ENCODE results near the gene INSR. TPM values are rescaled to one million over a fixed set of nuclear protein-coding genes. Genes with fewer than 3 reads are reported as not detected.

The INSR gene
- total and polyA plus RNA-seq, 12 donors, result 20.2 to 157 (median 99.0) TPM

DNA sequence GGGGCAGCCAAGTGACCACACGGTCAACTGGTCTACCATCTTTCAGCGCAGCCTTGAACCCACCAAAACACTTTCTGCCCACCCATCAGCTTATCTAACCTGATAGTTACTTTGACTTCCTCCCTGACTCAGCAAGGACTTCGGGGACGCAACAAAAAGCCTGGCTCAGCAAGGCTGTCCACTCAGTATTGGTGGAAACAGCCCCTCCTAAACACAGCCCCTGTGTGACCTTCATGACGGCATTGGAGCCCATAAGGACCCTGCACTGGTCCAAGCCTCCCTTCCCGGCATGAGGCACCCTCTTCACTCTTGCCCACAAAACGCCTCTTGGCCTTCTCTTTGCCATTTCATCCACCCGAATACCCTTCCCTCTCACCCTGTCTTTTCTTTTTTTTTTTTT, 39.1 kb downstream of the INSR start:
- no peak overlapping the region for H3K4me3 ChIP-seq
- DNase-seq (no peak), ATAC-seq (peak in 3 of 8 donors; percentile 10 to 47 (median 20))
- H3K27ac ChIP-seq, result peak overlapping the region in 2 of 10 donors; percentile 1 to 25
- TF ChIP-seq, protein P1, sequence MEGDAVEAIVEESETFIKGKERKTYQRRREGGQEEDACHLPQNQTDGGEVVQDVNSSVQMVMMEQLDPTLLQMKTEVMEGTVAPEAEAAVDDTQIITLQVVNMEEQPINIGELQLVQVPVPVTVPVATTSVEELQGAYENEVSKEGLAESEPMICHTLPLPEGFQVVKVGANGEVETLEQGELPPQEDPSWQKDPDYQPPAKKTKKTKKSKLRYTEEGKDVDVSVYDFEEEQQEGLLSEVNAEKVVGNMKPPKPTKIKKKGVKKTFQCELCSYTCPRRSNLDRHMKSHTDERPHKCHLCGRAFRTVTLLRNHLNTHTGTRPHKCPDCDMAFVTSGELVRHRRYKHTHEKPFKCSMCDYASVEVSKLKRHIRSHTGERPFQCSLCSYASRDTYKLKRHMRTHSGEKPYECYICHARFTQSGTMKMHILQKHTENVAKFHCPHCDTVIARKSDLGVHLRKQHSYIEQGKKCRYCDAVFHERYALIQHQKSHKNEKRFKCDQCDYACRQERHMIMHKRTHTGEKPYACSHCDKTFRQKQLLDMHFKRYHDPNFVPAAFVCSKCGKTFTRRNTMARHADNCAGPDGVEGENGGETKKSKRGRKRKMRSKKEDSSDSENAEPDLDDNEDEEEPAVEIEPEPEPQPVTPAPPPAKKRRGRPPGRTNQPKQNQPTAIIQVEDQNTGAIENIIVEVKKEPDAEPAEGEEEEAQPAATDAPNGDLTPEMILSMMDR (IDR thresholded peaks at IDR 0.05), result no peak
- H3K36me3 ChIP-seq, result no peaks in the 10 kb centered on the region
- WGBS, 2 donors, result 76 to 80% methylated on average over 8 of the region's 8 CpGs
- H3K4me1 ChIP-seq, result peaks cover 6 to 70% (median 34%) of the 10 kb centered on the region in 9 donors
- no peaks in the 10 kb centered on the region for H3K9me3 ChIP-seq
- intact Hi-C loops (cut with DNase I), result no loop called here
- no peaks in the 10 kb centered on the region for H3K27me3 ChIP-seq

DNA sequence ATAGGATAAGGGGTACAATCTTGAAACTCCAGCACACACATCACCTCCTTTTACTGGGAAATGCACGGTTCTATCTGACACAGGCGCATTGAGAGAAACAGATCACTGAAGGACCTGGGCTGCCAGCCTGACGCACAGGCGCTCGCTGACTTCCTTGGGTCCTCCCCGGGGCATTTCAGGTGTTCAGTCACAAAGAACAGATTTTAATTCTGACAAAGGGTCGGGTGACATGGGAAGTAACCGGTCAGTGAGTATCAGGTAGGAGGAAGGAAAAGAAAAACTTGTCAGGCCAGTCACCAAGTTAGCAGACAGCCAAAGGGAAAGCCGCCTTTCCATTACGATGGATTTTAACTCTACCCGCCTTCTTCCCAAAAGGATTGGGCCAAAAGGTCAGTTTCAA, 39.6 kb downstream of the INSR start:
- peak in 1 of 8 donors; percentile 18 for ATAC-seq
- intact Hi-C loops (cut with DNase I), result no loop called here
- peaks cover 6 to 68% (median 32%) of the 10 kb centered on the region in 9 donors for H3K4me1 ChIP-seq

DNA sequence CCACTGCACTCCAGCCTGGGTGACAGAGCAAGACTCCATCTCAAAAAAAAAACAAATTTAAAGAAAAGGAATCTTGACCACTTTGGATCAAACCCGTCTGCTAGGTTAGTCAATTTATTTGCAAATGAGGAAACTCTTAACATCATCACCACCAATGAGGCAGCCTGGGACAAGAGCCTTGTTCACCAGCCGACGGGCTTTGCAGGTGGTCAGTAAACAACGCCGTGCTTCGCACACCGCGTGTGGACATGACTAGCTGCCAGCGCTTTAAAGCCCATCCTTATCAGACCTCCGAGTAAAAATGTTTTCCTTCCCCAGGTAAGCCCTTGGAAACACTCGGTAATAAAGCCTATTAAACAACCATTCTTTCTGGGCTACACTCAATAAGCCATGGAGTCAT, 41.9 kb downstream of the INSR start:
- H3K9me3 ChIP-seq, result no peaks in the 10 kb centered on the region
- TF ChIP-seq, protein P1 (IDR thresholded peaks at IDR 0.05), result no peak
- intact Hi-C loops (cut with DNase I), result no loop called here
- no peaks in the 10 kb centered on the region for H3K27me3 ChIP-seq
- H3K4me1 ChIP-seq, result peaks cover 2 to 55% (median 29%) of the 10 kb centered on the region in 9 donors
- H3K27ac ChIP-seq, result no peak overlapping the region
- DNase-seq, result no peak
- H3K4me3 ChIP-seq, result no peak overlapping the region
- 89 to 93% methylated on average over 11 of the region's 11 CpGs for WGBS, 2 donors
- no peak for ATAC-seq
- H3K36me3 ChIP-seq, result no peaks in the 10 kb centered on the region

More for the DNA sequence above, 39.6 kb downstream of the INSR start:
- WGBS, 2 donors, result 73 to 76% methylated on average over 11 of the region's 11 CpGs
- TF ChIP-seq, protein P1 (IDR thresholded peaks at IDR 0.05), result no peak
- Histone ChIP-seq H3K27me3 (no peaks in the 10 kb centered on the region), H3K4me3 (no peak overlapping the region), H3K9me3 (no peaks in the 10 kb centered on the region), H3K36me3 (no peaks in the 10 kb centered on the region), H3K27ac (peak overlapping the region in 2 of 10 donors; percentile 1 to 4)
- no peak for DNase-seq

DNA sequence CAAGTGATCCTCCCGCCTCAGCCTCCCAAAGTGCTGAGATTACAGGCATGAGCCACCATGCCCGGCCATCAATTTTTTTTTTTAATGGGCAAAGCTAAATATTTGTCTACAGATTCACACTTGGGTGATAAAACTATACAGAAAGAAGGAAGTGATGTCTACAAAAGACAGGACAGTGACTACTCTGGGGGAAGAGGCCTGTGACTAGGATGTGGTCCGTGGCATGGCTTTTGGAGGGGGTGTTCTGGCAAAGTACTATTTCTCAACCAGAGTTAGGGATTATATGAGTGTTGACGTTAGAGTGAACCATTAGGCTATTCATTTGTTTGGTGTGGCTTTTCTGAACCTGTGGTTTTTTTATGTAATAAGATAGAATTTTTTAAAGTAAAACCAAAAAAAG, 42.7 kb downstream of the INSR start:
- no peak for DNase-seq
- ATAC-seq, result no peak
- Histone ChIP-seq H3K27ac (no peak overlapping the region), H3K36me3 (no peaks in the 10 kb centered on the region), H3K4me3 (no peak overlapping the region), H3K4me1 (peaks cover 2 to 53% (median 24%) of the 10 kb centered on the region in 9 donors), H3K9me3 (peaks cover 0 to 6% (median 4%) of the 10 kb centered on the region in 11 donors), H3K27me3 (no peaks in the 10 kb centered on the region)
- TF ChIP-seq, protein P1 (IDR thresholded peaks at IDR 0.05), result no peak
- WGBS, 2 donors, result 92 to 95% methylated on average over 4 of the region's 4 CpGs
- intact Hi-C loops (cut with DNase I), result no loop called here

Measured in heart right ventricle (tissue), 16 donors.